ENCODE data around the gene TMPRSS11A. TPM values are rescaled to one million over a fixed set of nuclear protein-coding genes. Genes with fewer than 3 reads are reported as not detected.

Gene TMPRSS11A
- total RNA-seq, 4 donors from 2014 or later, result not detected

GRCh38 chr4:67886281-67886680, 77.0 kb downstream of the TMPRSS11A start:
- Histone ChIP-seq H3K27ac (no peak overlapping the region), H3K4me1 (no peaks in the 10 kb centered on the region), H3K4me3 (no peak overlapping the region), H3K9me3 (no peaks in the 10 kb centered on the region), H3K27me3 (no peaks in the 10 kb centered on the region), H3K36me3 (no peaks in the 10 kb centered on the region)
- TF ChIP-seq POLR2A (IDR thresholded peaks at IDR 0.05), result no peak
- no peak for TF ChIP-seq EP300 (IDR thresholded peaks at IDR 0.05; ENCODE audit: low read depth)
- no peak for TF ChIP-seq CTCF (IDR thresholded peaks at IDR 0.05)
- no peak for TF ChIP-seq POLR2AphosphoS5 (IDR thresholded peaks at IDR 0.05)
- 65 to 81% methylated on average over 4 of the region's 4 CpGs for WGBS, 2 donors (ENCODE audit: low coverage in 1 of 2)
- DNase-seq, result no peak
- intact Hi-C loops (cut with DNase I; ENCODE audit: low total_unique reads) (no loop called here), in situ Hi-C loops (cut with MboI; ENCODE audit: low pct_ligation_motif_present in 1 of 4, low pct_unique_long_range_greater_than_20kb in 1 of 4, low sequenced_read_pairs in 3 of 4) (no loop called here)

- Histone ChIP-seq H3K27ac (no peak overlapping the region), H3K27me3 (no peaks in the 10 kb centered on the region), H3K4me3 (no peak overlapping the region), H3K9me3 (no peaks in the 10 kb centered on the region), H3K36me3 (no peaks in the 10 kb centered on the region), H3K4me1 (no peaks in the 10 kb centered on the region)
- no peak for TF ChIP-seq POLR2A (IDR thresholded peaks at IDR 0.05)
- WGBS, 2 donors (ENCODE audit: low coverage in 1 of 2), result 57% methylated on average over 6 of the region's 6 CpGs
- in situ Hi-C loops (cut with MboI; ENCODE audit: low pct_ligation_motif_present in 1 of 4, low pct_unique_long_range_greater_than_20kb in 1 of 4, low sequenced_read_pairs in 3 of 4) (no loop called here), intact Hi-C loops (cut with DNase I; ENCODE audit: low total_unique reads) (no loop called here)
- no peak for DNase-seq
These were observed 77.5 kb downstream of the TMPRSS11A start for GRCh38 chr4:67885762-67886161.

GRCh38 chr4:67884701-67885100, 78.6 kb downstream of the TMPRSS11A start:
- Histone ChIP-seq H3K9me3 (no peaks in the 10 kb centered on the region), H3K27me3 (no peaks in the 10 kb centered on the region), H3K4me3 (no peak overlapping the region), H3K4me1 (no peaks in the 10 kb centered on the region), H3K36me3 (no peaks in the 10 kb centered on the region), H3K27ac (no peak overlapping the region)
- in situ Hi-C loops (cut with MboI; ENCODE audit: low pct_ligation_motif_present in 1 of 4, low pct_unique_long_range_greater_than_20kb in 1 of 4, low sequenced_read_pairs in 3 of 4), result no loop called here
- TF ChIP-seq CTCF (IDR thresholded peaks at IDR 0.05) (no peak), POLR2AphosphoS5 (IDR thresholded peaks at IDR 0.05) (no peak), POLR2A (IDR thresholded peaks at IDR 0.05) (no peak), EP300 (IDR thresholded peaks at IDR 0.05; ENCODE audit: low read depth) (no peak)
- intact Hi-C loops (cut with DNase I; ENCODE audit: low total_unique reads), result no loop called here
- no peak for DNase-seq

- H3K4me3 ChIP-seq, result no peak within 1 kb of the TSS
- H3K9me3 ChIP-seq, result no peaks in the 10 kb centered on the region
- H3K27ac ChIP-seq, result no peak within 1 kb of the TSS
- no peaks in the 10 kb centered on the region for H3K36me3 ChIP-seq
- no peak for DNase-seq
- intact Hi-C loops (cut with DNase I; ENCODE audit: low total_unique reads), result no loop called here
- 67 to 92% methylated on average over 1 of the region's 1 CpG for WGBS, 2 donors (ENCODE audit: low coverage in 1 of 2)
- TF ChIP-seq POLR2A (IDR thresholded peaks at IDR 0.05), result no peak
- TF ChIP-seq CTCF (IDR thresholded peaks at IDR 0.05), result no peak
- no peak for TF ChIP-seq EP300 (IDR thresholded peaks at IDR 0.05; ENCODE audit: low read depth)
- no peak for TF ChIP-seq POLR2AphosphoS5 (IDR thresholded peaks at IDR 0.05)
- in situ Hi-C loops (cut with MboI; ENCODE audit: low pct_ligation_motif_present in 1 of 4, low pct_unique_long_range_greater_than_20kb in 1 of 4, low sequenced_read_pairs in 3 of 4), result no loop called here
- no peaks in the 10 kb centered on the region for H3K4me1 ChIP-seq
- H3K27me3 ChIP-seq, result no peaks in the 10 kb centered on the region
These were observed 79.4 kb downstream of the TMPRSS11A start, which contains the start of gene TMPRSS11D for GRCh38 chr4:67883902-67884301. Gene TMPRSS11D (minus strand): TSS chr4:67884002. CDS start chr4:67883933, 69 bp downstream.

- no peak overlapping the region for H3K4me3 ChIP-seq
- intact Hi-C loops (cut with DNase I; ENCODE audit: low total_unique reads) (no loop called here), in situ Hi-C loops (cut with MboI; ENCODE audit: low pct_ligation_motif_present in 1 of 4, low pct_unique_long_range_greater_than_20kb in 1 of 4, low sequenced_read_pairs in 3 of 4) (no loop called here)
- H3K4me1 ChIP-seq, result no peaks in the 10 kb centered on the region
- DNase-seq, result no peak
- no peaks in the 10 kb centered on the region for H3K27me3 ChIP-seq
- no peak for TF ChIP-seq POLR2A (IDR thresholded peaks at IDR 0.05)
- no peak for TF ChIP-seq EP300 (IDR thresholded peaks at IDR 0.05; ENCODE audit: low read depth)
- TF ChIP-seq POLR2AphosphoS5 (IDR thresholded peaks at IDR 0.05), result no peak
- no peak for TF ChIP-seq CTCF (IDR thresholded peaks at IDR 0.05)
- no peaks in the 10 kb centered on the region for H3K36me3 ChIP-seq
- H3K27ac ChIP-seq, result no peak overlapping the region
- 54 to 57% methylated on average over 5 of the region's 5 CpGs for whole genome bisulfite sequencing, 2 donors (ENCODE audit: low coverage in 1 of 2)
- H3K9me3 ChIP-seq, result no peaks in the 10 kb centered on the region
These were observed 79.8 kb downstream of the TMPRSS11A start for GRCh38 chr4:67883458-67883857.
